ENCODE results near the gene PADI6. TPM values are rescaled to one million over a fixed set of nuclear protein-coding genes. Genes with fewer than 3 reads are reported as not detected.
"Not testable (repeated sequence)": the region's sequence is repeated elsewhere in the genome, so short reads cannot be mapped to it uniquely, and the experiment has no call there.

The PADI6 gene
- total RNA-seq, 2 experiments from 2014 or later: not detected

GRCh38 chr1:17342014-17342441, 30.0 kb upstream of the PADI6 start:
- TF ChIP-seq, protein P1, sequence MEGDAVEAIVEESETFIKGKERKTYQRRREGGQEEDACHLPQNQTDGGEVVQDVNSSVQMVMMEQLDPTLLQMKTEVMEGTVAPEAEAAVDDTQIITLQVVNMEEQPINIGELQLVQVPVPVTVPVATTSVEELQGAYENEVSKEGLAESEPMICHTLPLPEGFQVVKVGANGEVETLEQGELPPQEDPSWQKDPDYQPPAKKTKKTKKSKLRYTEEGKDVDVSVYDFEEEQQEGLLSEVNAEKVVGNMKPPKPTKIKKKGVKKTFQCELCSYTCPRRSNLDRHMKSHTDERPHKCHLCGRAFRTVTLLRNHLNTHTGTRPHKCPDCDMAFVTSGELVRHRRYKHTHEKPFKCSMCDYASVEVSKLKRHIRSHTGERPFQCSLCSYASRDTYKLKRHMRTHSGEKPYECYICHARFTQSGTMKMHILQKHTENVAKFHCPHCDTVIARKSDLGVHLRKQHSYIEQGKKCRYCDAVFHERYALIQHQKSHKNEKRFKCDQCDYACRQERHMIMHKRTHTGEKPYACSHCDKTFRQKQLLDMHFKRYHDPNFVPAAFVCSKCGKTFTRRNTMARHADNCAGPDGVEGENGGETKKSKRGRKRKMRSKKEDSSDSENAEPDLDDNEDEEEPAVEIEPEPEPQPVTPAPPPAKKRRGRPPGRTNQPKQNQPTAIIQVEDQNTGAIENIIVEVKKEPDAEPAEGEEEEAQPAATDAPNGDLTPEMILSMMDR (IDR thresholded peaks at IDR 0.05): no peak
- no peak overlapping the region for H3K27ac Mint-ChIP-seq
- H3K4me1 Mint-ChIP-seq (ENCODE audit: low read depth): no peaks in the 10 kb centered on the region
- no peaks in the 10 kb centered on the region for H3K36me3 ChIP-seq (ENCODE audit: insufficient read depth, low read length)
- ATAC-seq (ENCODE audit: poor library complexity) (no peak), DNase-seq (no peak)
- peaks cover 4% of the 10 kb centered on the region for H3K9me3 Mint-ChIP-seq
- CTCF ChIA-PET: no interaction called here
- no peak overlapping the region for H3K4me3 Mint-ChIP-seq
- intact Hi-C loops (cut with DNase I, micrococcal nuclease): no loop called here
- H3K27me3 Mint-ChIP-seq: peaks cover 8% of the 10 kb centered on the region
- H3K36me3 Mint-ChIP-seq (ENCODE audit: low read depth): no peaks in the 10 kb centered on the region
- H3K9me3 ChIP-seq (ENCODE audit: control insufficient read depth in 1 of 2, insufficient read depth in 1 of 2, low read length in 2 of 2): no peaks in the 10 kb centered on the region
- H3K4me3 ChIP-seq (ENCODE audit: low read length): no peak overlapping the region
- POLR2A ChIA-PET: no interaction called here
- H3K27ac ChIP-seq (ENCODE audit: low read depth in 1 of 2, low read length in 2 of 2): no peak overlapping the region
- no peaks in the 10 kb centered on the region for H3K4me1 ChIP-seq (ENCODE audit: insufficient read depth, low read length)
- H3K27me3 ChIP-seq (ENCODE audit: control insufficient read depth in 1 of 2, insufficient read depth in 2 of 2, low read length in 2 of 2): no peaks in the 10 kb centered on the region

DNA sequence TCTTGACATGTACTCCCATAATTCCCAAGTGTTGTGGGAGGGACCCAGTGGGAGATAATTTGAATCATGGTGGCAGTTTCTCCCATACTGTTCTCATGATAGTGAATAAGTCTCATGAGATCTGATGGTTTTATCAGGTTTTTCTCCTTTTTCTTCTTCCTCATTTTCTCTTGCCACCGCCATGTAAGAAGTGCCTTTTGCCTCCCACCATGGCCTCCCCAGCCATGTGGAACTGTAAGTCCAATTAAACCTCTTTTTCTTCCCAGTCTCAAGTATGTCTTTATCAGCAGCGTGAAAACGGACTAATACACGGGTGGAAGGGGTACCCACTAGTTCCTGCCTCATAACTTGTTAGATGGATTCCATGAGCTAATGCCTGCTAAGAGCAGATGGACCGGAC, 26.5 kb upstream of the PADI6 start:
- H3K4me1 ChIP-seq (ENCODE audit: insufficient read depth, low read length); H3K27me3 Mint-ChIP-seq; H3K4me3 ChIP-seq (ENCODE audit: low read length); ATAC-seq (ENCODE audit: poor library complexity); H3K9me3 Mint-ChIP-seq; intact Hi-C loops (cut with DNase I, micrococcal nuclease); H3K4me3 Mint-ChIP-seq; H3K36me3 Mint-ChIP-seq (ENCODE audit: low read depth); H3K36me3 ChIP-seq (ENCODE audit: insufficient read depth, low read length); H3K9me3 ChIP-seq (ENCODE audit: control insufficient read depth in 1 of 2, insufficient read depth in 1 of 2, low read length in 2 of 2); H3K27ac Mint-ChIP-seq; H3K27me3 ChIP-seq (ENCODE audit: control insufficient read depth in 1 of 2, insufficient read depth in 2 of 2, low read length in 2 of 2); DNase-seq; POLR2A ChIA-PET; H3K4me1 Mint-ChIP-seq (ENCODE audit: low read depth); H3K27ac ChIP-seq (ENCODE audit: low read depth in 1 of 2, low read length in 2 of 2): not testable (repeated sequence)
- CTCF ChIA-PET: interaction anchor here (0.6 kb wide), 1 partner anchor 32 kb away, joined by 6 read pairs; no protein-coding TSS in a partner anchor

DNA sequence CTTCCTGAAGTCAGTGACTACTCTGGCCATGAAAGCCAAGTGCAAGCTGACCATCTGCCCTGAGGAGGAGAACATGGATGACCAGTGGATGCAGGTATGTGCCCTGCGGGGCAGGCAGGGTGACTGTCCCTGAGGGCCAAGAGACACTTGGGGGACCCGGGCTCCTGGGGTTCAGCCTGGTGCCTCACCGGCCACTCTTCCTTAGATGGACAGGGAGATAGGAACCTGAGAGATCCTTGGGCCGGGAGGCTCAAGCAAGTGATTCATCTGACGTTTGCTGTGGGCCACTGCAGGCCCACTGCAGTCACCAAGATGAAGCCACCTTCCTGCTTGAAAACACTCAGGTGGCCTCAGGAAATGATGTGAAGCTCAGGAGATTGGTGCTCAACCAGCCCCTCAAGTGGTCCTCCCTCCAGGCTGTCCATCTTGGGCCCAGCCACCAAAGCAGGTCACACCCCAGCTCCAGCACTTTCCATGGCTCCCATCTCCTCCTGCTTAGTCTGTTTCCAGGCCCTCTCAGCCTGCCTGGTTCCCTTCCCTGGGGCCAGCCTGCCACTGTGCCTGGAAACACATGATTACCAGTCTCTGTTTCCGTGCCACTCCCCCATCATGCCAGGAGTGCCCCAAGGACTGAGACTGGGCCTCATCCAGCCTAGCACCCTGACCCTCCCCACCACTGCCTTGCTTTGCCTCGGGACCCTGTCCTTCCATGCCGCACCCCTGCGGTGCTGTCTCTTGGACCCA, 25.8 kb upstream of the PADI6 start:
- Histone ChIP-seq H3K9me3 (ENCODE audit: control insufficient read depth in 1 of 2, insufficient read depth in 1 of 2, low read length in 2 of 2) (no peaks in the 10 kb centered on the region), H3K27me3 (ENCODE audit: control insufficient read depth in 1 of 2, insufficient read depth in 2 of 2, low read length in 2 of 2) (no peaks in the 10 kb centered on the region), H3K36me3 (ENCODE audit: insufficient read depth, low read length) (no peaks in the 10 kb centered on the region), H3K27ac (ENCODE audit: low read depth in 1 of 2, low read length in 2 of 2) (no peak overlapping the region), H3K4me1 (ENCODE audit: insufficient read depth, low read length) (no peaks in the 10 kb centered on the region), H3K4me3 (ENCODE audit: low read length) (no peak overlapping the region)
- Mint-ChIP-seq H3K4me1 (ENCODE audit: low read depth) (peaks cover 5% of the 10 kb centered on the region), H3K9me3 (peaks cover 4% of the 10 kb centered on the region), H3K27ac (no peak overlapping the region), H3K27me3 (peaks cover 8% of the 10 kb centered on the region), H3K4me3 (no peak overlapping the region), H3K36me3 (ENCODE audit: low read depth) (no peaks in the 10 kb centered on the region)
- intact Hi-C loops (cut with DNase I, micrococcal nuclease): no loop called here
- ChIA-PET POLR2A (no interaction called here), CTCF (no interaction called here)
- ATAC-seq (ENCODE audit: poor library complexity) (no peak), DNase-seq (no peak)
- TF ChIP-seq, protein P1 (IDR thresholded peaks at IDR 0.05): no peak
